Measurements from ENCODE around the gene RDH13.
"Not testable (repeated sequence)": the region's sequence is repeated elsewhere in the genome, so short reads cannot be mapped to it uniquely, and the experiment has no call there.

Gene RDH13

GRCh38 chr19:55076321-55076720 lies 13.4 kb upstream of the RDH13 start:
- DNase-seq (ENCODE audit: low read depth): no peak

GRCh38 chr19:55075371-55075998 lies 12.5 kb upstream of the RDH13 start, which contains the start of gene EPS8L1:
Gene EPS8L1, plus strand, starts transcription at chr19:55075869. Its CDS starts 576 bp downstream, at chr19:55076445.
- no peak for DNase-seq (ENCODE audit: low read depth)

GRCh38 chr19:55071913-55072312 lies 9.0 kb upstream of the RDH13 start:
- no peak for DNase-seq (ENCODE audit: low read depth)

GRCh38 chr19:55071129-55071502 lies 8.2 kb upstream of the RDH13 start:
- no peak for DNase-seq (ENCODE audit: low read depth)

GRCh38 chr19:55070466-55071128 lies 7.6 kb upstream of the RDH13 start:
- no peak for DNase-seq (ENCODE audit: low read depth)

GRCh38 chr19:55069865-55070197 lies 6.9 kb upstream of the RDH13 start:
- DNase-seq (ENCODE audit: low read depth): no peak

GRCh38 chr19:55068950-55069864 lies 6.3 kb upstream of the RDH13 start:
- no peak for DNase-seq (ENCODE audit: low read depth)

- DNase-seq (ENCODE audit: low read depth): no peak
Observed at GRCh38 chr19:55067869-55068268, 4.9 kb upstream of the RDH13 start.

GRCh38 chr19:55066107-55066709 lies 3.3 kb upstream of the RDH13 start:
- DNase-seq (ENCODE audit: low read depth): no peak

GRCh38 chr19:55065516-55065915 lies 2.6 kb upstream of the RDH13 start:
- DNase-seq (ENCODE audit: low read depth): not testable (repeated sequence)

- DNase-seq (ENCODE audit: low read depth): no peak
Observed at GRCh38 chr19:55063492-55063843, 520 bp upstream of the RDH13 start.

- not testable (repeated sequence) for DNase-seq (ENCODE audit: low read depth)
Observed at GRCh38 chr19:55060287-55060686, 2.7 kb downstream of the RDH13 start.

GRCh38 chr19:55058781-55059610 lies 4.0 kb downstream of the RDH13 start:
- no peak for DNase-seq (ENCODE audit: low read depth)

- no peak for DNase-seq (ENCODE audit: low read depth)
Observed at GRCh38 chr19:55056827-55057226, 6.1 kb downstream of the RDH13 start.

GRCh38 chr19:55053735-55054134 lies 9.2 kb downstream of the RDH13 start:
- no peak for DNase-seq (ENCODE audit: low read depth)

- DNase-seq (ENCODE audit: low read depth): no peak
Observed at GRCh38 chr19:55050749-55051532, 12.0 kb downstream of the RDH13 start.

- no peak for DNase-seq (ENCODE audit: low read depth)
Observed at GRCh38 chr19:55048446-55048845, 14.5 kb downstream of the RDH13 start.

GRCh38 chr19:55047951-55048350 lies 15.0 kb downstream of the RDH13 start:
- DNase-seq (ENCODE audit: low read depth): no peak

GRCh38 chr19:55046975-55047622 lies 15.8 kb downstream of the RDH13 start:
- DNase-seq (ENCODE audit: low read depth): no peak

All from T follicular helper cell (primary cell).